ENCODE results near the gene F8. TPM values are rescaled to one million over a fixed set of nuclear protein-coding genes. Genes with fewer than 3 reads are reported as not detected.
A peak's percentile ranks its signal among the peaks of the same experiment; 100 is the strongest.

Gene F8
- total RNA-seq, 4 donors from 2014 or later: 11.8 to 63.0 (median 28.5) TPM

GRCh38 chrX:155069414-155069813, 46.9 kb upstream of the F8 start:
- no peaks in the 10 kb centered on the region for H3K4me1 ChIP-seq
- DNase-seq: no peak
- H3K27me3 ChIP-seq: no peaks in the 10 kb centered on the region
- no peaks in the 10 kb centered on the region for H3K36me3 ChIP-seq
- H3K9me3 ChIP-seq: no peaks in the 10 kb centered on the region
- no peak for TF ChIP-seq POLR2A (IDR thresholded peaks at IDR 0.05)
- TF ChIP-seq CTCF (IDR thresholded peaks at IDR 0.05): no peak
- H3K4me3 ChIP-seq: no peak overlapping the region
- H3K27ac ChIP-seq: no peak overlapping the region
- intact Hi-C loops (cut with DNase I; ENCODE audit: low total_unique reads): no loop called here

- no peak overlapping the region for H3K27ac ChIP-seq
Measured at GRCh38 chrX:155068165-155068564, 45.6 kb upstream of the F8 start.

GRCh38 chrX:155065035-155065734, 42.7 kb upstream of the F8 start:
- H3K36me3 ChIP-seq: no peaks in the 10 kb centered on the region
- H3K4me1 ChIP-seq: no peaks in the 10 kb centered on the region
- H3K27ac ChIP-seq: peak overlapping the region; percentile 56 to 65
- H3K27me3 ChIP-seq: no peaks in the 10 kb centered on the region
- no peak for DNase-seq
- TF ChIP-seq CTCF (IDR thresholded peaks at IDR 0.05): no peak
- no peak for TF ChIP-seq POLR2A (IDR thresholded peaks at IDR 0.05)
- H3K4me3 ChIP-seq: no peak overlapping the region
- intact Hi-C loops (cut with DNase I; ENCODE audit: low total_unique reads): no loop called here
- no peaks in the 10 kb centered on the region for H3K9me3 ChIP-seq

More at GRCh38 chrX:155068165-155068564, 45.6 kb upstream of the F8 start:
- H3K36me3 ChIP-seq: no peaks in the 10 kb centered on the region
- no peaks in the 10 kb centered on the region for H3K4me1 ChIP-seq
- no peaks in the 10 kb centered on the region for H3K27me3 ChIP-seq
- H3K9me3 ChIP-seq: no peaks in the 10 kb centered on the region
- intact Hi-C loops (cut with DNase I; ENCODE audit: low total_unique reads): no loop called here
- DNase-seq: no peak
- H3K4me3 ChIP-seq: no peak overlapping the region
- TF ChIP-seq POLR2A (IDR thresholded peaks at IDR 0.05) (no peak), CTCF (IDR thresholded peaks at IDR 0.05) (no peak)

- H3K4me1 ChIP-seq: no peaks in the 10 kb centered on the region
- H3K27ac ChIP-seq: no peak overlapping the region
- intact Hi-C loops (cut with DNase I; ENCODE audit: low total_unique reads): no loop called here
Measured at GRCh38 chrX:155061760-155062159, 39.2 kb upstream of the F8 start.

More at GRCh38 chrX:155061760-155062159, 39.2 kb upstream of the F8 start:
- no peak for DNase-seq
- Histone ChIP-seq H3K36me3 (no peaks in the 10 kb centered on the region), H3K27me3 (no peaks in the 10 kb centered on the region), H3K4me3 (no peak overlapping the region), H3K9me3 (no peaks in the 10 kb centered on the region)
- no peak for TF ChIP-seq CTCF (IDR thresholded peaks at IDR 0.05)
- no peak for TF ChIP-seq POLR2A (IDR thresholded peaks at IDR 0.05)
